Sigmoid colon (tissue), 7 donors: Measurements from ENCODE around the gene GRIK4. TPM values are rescaled to one million over a fixed set of nuclear protein-coding genes. Genes with fewer than 3 reads are reported as not detected.

ENCODE experiments used
- DNase-seq: peaks from one replicate; pipeline ENCODE4 v3.0.0-alpha.2; 2019
- H3K27ac ChIP-seq, 4 donors: fragments of 200-600 bp; sonication (generic); one replicate each; pipeline ENCODE4 v1.5.1; 2016 to 2019; ENCODE audit warnings: mild to moderate bottlenecking in 1 of 4
- H3K27me3 ChIP-seq, 3 donors: fragments of 200-600 bp; sonication (generic); one replicate each; pipeline ENCODE4 v1.5.1; 2019; ENCODE audit warnings: mild to moderate bottlenecking in 1 of 3
- H3K36me3 ChIP-seq, 4 donors: fragments of 200-600 bp; sonication (generic); one replicate each; pipeline ENCODE4 v1.5.1; 2016 to 2019
- H3K4me1 ChIP-seq, 4 donors: fragments of 200-600 bp; sonication (generic); one replicate each; pipeline ENCODE4 v1.5.1; 2017 to 2019
- H3K4me3 ChIP-seq, 4 donors: fragments of 200-600 bp; sonication (generic); one replicate each; pipeline ENCODE4 v1.5.1; 2017 to 2019; ENCODE audit warnings: mild to moderate bottlenecking in 2 of 4, moderate library complexity in 1 of 4
- H3K9me3 ChIP-seq, 4 donors: fragments of 200-600 bp in 3 of 4; sonication (generic) in 3 of 4; one replicate each; pipeline versions ENCODE4 v1.5.1 to v1.6.1; 2013 to 2019
- EP300 ChIP-seq, 4 donors: sonication (generic); formaldehyde crosslinking; IDR thresholded peaks; one replicate each; pipeline ENCODE4 v1.6.1; 2017; ENCODE audit warnings: antibody characterized with exemption in 4 of 4
- POLR2A ChIP-seq, 2 donors: fragments of 450-650 bp; IDR thresholded peaks; one replicate each; pipeline ENCODE4 v1.6.1; 2016; ENCODE audit warnings: antibody characterized with exemption in 2 of 2, mild to moderate bottlenecking in 2 of 2, moderate library complexity in 2 of 2
- POLR2AphosphoS5 ChIP-seq, 4 donors: sonication (generic); formaldehyde crosslinking; IDR thresholded peaks; one replicate each; pipeline ENCODE4 v1.6.1; 2017; ENCODE audit warnings: antibody characterized with exemption in 4 of 4
- WGBS, 2 donors: extraction: QIAGEN DNeasy Blood & Tissue Kit; methylation state at CpG; one replicate each; pipeline ENCODE4 v1.1.7; 2013; 5-methylcytosine and 5-hydroxymethylcytosine counted together
- intact Hi-C: fragments of 100-400 bp; cut with DNase I; formaldehyde crosslinking; loops from one replicate; pipeline ENCODE4 v1.15.1; 2023
- polyA plus RNA-seq, 3 donors: library from polyadenylated mRNA; stranded (reverse); fragments of 200-250 nt; gene quantifications; one replicate each; pipeline ENCODE4 v1.2.3, GENCODE V29; 2013
- total RNA-seq, 4 donors: library from RNA; depleted of rRNA; stranded (reverse); fragments of >200 nt; gene quantifications; one replicate each; pipeline ENCODE4 v1.1.0, GENCODE V29; 2016
- TF ChIP-seq, protein P1 (sequence below), 4 experiments: fragments of 450-650 bp in 3 of 4; fragments of 200-600 bp in 1 of 4; IDR thresholded peaks; one replicate each; pipeline ENCODE4 v1.5.1; 2016 to 2019; ENCODE audit warnings: antibody characterized with exemption in 4 of 4, mild to moderate bottlenecking in 3 of 4, moderate library complexity in 2 of 4
- donor health status: healthy with polysubstance abuse.
- donor health status: Bipolar disorder and iron deficiency.
- donor health status: healthy.

The GRIK4 gene
- total and polyA plus RNA-seq, 7 donors = 0.10 to 0.36 (median 0.27) TPM; not detected in 4

DNA sequence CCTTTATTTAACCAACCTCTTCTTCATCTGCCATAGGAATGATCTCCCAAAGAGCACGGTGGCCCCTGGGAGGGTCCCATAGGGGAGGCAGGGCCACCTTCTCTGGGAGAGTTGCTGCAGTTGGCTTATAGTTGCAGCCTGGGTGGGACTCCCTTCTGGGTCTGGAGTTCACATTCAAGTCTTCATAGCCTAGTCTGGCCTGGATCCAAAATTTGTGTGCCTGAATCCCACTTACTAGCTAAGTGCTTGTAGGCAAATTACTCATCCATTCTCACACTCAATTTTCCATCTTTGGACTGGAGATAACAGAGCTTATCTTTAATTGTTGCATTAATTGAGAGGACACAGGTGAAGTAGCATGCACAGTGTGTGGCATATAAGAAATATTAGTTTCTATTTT, 163.6 kb downstream of the GRIK4 start:
- WGBS, 2 donors = 41 to 75% methylated on average over 1 of the region's 1 CpG
- no peaks in the 10 kb centered on the region for H3K36me3 ChIP-seq
- DNase-seq = no peak
- intact Hi-C loops = no loop called here
- peaks cover 0 to 15% (median 5%) of the 10 kb centered on the region in 4 donors for H3K4me1 ChIP-seq
- no peak overlapping the region for H3K27ac ChIP-seq
- no peaks in the 10 kb centered on the region for H3K9me3 ChIP-seq
- no peak for TF ChIP-seq POLR2A (IDR thresholded peaks at IDR 0.05)
- TF ChIP-seq EP300 (IDR thresholded peaks at IDR 0.05) = no peak
- no peak for TF ChIP-seq POLR2AphosphoS5 (IDR thresholded peaks at IDR 0.05)
- TF ChIP-seq, protein P1, sequence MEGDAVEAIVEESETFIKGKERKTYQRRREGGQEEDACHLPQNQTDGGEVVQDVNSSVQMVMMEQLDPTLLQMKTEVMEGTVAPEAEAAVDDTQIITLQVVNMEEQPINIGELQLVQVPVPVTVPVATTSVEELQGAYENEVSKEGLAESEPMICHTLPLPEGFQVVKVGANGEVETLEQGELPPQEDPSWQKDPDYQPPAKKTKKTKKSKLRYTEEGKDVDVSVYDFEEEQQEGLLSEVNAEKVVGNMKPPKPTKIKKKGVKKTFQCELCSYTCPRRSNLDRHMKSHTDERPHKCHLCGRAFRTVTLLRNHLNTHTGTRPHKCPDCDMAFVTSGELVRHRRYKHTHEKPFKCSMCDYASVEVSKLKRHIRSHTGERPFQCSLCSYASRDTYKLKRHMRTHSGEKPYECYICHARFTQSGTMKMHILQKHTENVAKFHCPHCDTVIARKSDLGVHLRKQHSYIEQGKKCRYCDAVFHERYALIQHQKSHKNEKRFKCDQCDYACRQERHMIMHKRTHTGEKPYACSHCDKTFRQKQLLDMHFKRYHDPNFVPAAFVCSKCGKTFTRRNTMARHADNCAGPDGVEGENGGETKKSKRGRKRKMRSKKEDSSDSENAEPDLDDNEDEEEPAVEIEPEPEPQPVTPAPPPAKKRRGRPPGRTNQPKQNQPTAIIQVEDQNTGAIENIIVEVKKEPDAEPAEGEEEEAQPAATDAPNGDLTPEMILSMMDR (IDR thresholded peaks at IDR 0.05) = no peak
- no peak overlapping the region for H3K4me3 ChIP-seq
- no peaks in the 10 kb centered on the region for H3K27me3 ChIP-seq

GRCh38 chr11:120676991-120677390, 165.4 kb downstream of the GRIK4 start:
- Histone ChIP-seq H3K4me1 (peaks cover 0 to 15% (median 5%) of the 10 kb centered on the region in 4 donors), H3K9me3 (no peaks in the 10 kb centered on the region), H3K27ac (no peak overlapping the region), H3K27me3 (no peaks in the 10 kb centered on the region), H3K4me3 (no peak overlapping the region), H3K36me3 (no peaks in the 10 kb centered on the region)
- 78 to 81% methylated on average over 6 of the region's 6 CpGs for WGBS, 2 donors
- no peak for DNase-seq
- intact Hi-C loops = no loop called here
- no peak for TF ChIP-seq EP300 (IDR thresholded peaks at IDR 0.05)
- TF ChIP-seq, protein P1 (IDR thresholded peaks at IDR 0.05) = no peak
- TF ChIP-seq POLR2AphosphoS5 (IDR thresholded peaks at IDR 0.05) = no peak
- TF ChIP-seq POLR2A (IDR thresholded peaks at IDR 0.05) = no peak

DNA sequence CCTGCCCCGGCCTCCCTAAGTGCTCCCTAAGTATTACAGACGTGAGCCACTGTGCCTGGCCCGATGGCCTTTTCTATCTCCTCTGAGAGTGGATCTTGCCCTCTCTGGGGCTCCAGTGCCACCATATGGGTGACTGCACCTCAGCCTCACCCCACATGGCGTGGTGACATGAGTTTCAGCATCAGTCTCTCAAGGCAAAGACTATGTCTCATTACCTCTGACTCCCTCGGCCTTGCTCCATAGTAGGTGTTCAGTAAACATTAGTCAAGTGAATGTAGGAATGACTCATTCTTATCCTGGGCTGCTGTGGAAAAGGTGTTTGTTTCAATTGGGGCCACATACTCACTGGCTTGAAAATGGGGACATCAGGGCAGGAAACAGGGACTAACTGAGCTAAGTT, 168.8 kb downstream of the GRIK4 start:
- WGBS, 2 donors = 86 to 95% methylated on average over 5 of the region's 5 CpGs
- H3K27me3 ChIP-seq = no peaks in the 10 kb centered on the region
- no peak for TF ChIP-seq EP300 (IDR thresholded peaks at IDR 0.05)
- TF ChIP-seq POLR2A (IDR thresholded peaks at IDR 0.05) = no peak
- no peak for TF ChIP-seq POLR2AphosphoS5 (IDR thresholded peaks at IDR 0.05)
- TF ChIP-seq, protein P1 (IDR thresholded peaks at IDR 0.05) = no peak
- intact Hi-C loops = loop anchor here (10.0 kb wide), 1 partner anchor 346 kb away; the partner anchor contains the start of gene ARHGEF12
- no peaks in the 10 kb centered on the region for H3K36me3 ChIP-seq
- H3K4me3 ChIP-seq = no peak overlapping the region
- DNase-seq = no peak
- H3K9me3 ChIP-seq = no peaks in the 10 kb centered on the region
- H3K27ac ChIP-seq = no peak overlapping the region
- H3K4me1 ChIP-seq = peaks cover 0 to under 1% (median under 1%) of the 10 kb centered on the region in 4 donors

DNA sequence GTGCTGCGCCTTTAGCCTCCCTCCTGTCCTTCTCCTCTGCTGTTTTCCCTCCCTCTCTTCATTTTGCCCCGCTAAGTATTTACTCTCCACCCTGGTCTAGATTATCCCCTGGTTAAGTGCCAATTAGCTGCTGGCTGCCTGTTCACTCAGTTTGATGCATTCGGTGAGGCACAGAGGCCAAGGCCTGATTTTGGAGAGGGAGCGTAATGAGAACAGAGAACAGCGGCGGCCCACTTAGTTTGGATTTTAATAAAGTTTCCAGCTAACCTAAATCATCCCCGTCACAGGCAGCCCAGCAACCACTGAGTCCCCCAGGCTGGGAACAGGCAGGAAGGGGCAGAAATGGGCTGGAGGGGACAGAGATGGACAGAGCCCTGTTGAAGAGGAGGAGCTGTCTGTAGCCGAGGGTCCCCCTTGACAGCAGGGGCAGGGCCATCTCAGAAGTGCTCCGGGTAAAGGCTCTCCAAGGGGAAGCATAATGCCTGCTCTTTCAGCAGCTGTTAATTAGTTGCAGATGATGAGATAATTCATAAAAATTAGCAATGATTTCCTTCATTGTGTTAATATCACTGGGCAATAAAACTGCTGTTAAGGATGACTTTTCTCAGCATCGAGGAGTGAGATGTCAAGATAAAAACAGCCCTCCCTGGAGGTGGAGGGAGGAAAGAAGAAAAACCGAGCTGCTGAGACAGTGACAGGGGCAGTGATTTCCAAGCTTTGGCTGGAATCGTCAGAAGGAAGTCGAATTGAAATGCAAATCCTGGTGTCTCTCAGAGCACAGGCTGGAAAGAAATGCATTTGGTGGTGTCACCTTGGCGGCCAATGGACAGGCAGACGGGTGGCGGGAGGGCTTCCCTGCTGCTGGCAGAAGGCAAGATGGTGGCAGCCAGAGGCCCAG, 170.1 kb downstream of the GRIK4 start:
- Histone ChIP-seq H3K27ac (no peak overlapping the region), H3K4me3 (no peak overlapping the region), H3K4me1 (no peaks in the 10 kb centered on the region), H3K9me3 (no peaks in the 10 kb centered on the region), H3K27me3 (no peaks in the 10 kb centered on the region), H3K36me3 (no peaks in the 10 kb centered on the region)
- TF ChIP-seq POLR2AphosphoS5 (IDR thresholded peaks at IDR 0.05) (no peak), POLR2A (IDR thresholded peaks at IDR 0.05) (no peak), EP300 (IDR thresholded peaks at IDR 0.05) (no peak)
- TF ChIP-seq, protein P1 (IDR thresholded peaks at IDR 0.05) = no peak
- intact Hi-C loops = loop anchor here (10.0 kb wide), 1 partner anchor 347 kb away; the partner anchor contains the start of gene ARHGEF12
- 75 to 84% methylated on average over 16 of the region's 16 CpGs for WGBS, 2 donors
- no peak for DNase-seq
